Measurements from ENCODE around the gene YOD1. TPM values are rescaled to one million over a fixed set of nuclear protein-coding genes. Genes with fewer than 3 reads are reported as not detected.

YOD1 gene
- total and polyA plus RNA-seq, 10 of the 15 experiments (the other 5 are each of a cell fraction or from before 2014, with no cell fraction given): 2.1 to 7.9 (median 5.0) TPM

DNA sequence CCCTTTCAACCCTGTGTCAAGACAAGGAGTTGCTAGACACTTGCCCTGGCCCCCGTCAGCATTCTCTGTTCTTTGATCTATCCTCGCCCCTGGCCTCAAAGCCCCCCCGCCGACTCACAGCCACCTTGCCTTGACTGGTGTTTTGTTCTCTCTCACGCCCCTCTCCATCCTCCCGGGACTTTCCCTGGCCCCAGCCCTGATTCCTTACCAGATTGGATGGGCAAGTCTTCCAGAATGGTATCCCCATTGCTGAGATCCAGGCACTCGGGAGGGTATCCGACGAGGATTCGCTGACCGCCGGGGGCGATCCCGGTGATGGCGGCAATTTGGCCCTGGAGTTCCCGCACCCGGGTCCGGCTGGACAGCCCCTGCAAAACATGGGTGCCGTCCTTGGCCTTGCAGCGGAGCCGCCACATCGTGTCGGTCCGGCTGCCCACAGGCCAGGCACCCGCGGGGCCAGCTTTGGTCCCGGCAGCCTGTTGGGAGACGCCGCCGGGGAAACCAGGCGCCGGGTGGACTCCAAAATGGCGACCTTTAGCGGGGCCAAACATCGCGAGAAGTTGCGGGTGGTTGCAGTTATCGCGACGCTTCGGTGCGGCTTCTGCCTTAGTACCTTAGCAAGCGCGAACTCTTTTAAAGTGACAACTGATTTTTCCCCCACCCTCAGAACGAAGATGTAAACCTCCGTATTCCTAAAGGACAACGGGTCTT lies 373 bp downstream of the YOD1 start (continued):
- TF ChIP-seq ZBTB40 (IDR thresholded peaks at IDR 0.05; ENCODE audit: borderline replicate concordance) (no peak; the same call in 1 of the 2 replicates), GABPA (IDR thresholded peaks at IDR 0.05; ENCODE audit: low read depth) (no peak), HCFC1 (IDR thresholded peaks at IDR 0.05; ENCODE audit: low read length) (no peak; the same call in 1 of the 2 replicates), HSF1 (IDR thresholded peaks at IDR 0.05; ENCODE audit: low read depth, low read length) (no peak), CBX3 (IDR thresholded peaks at IDR 0.05; ENCODE audit: borderline replicate concordance, low read depth) (no peak), ZBED1 (IDR thresholded peaks at IDR 0.05; ENCODE audit: borderline replicate concordance) (no peak; the same call in 1 of the 2 replicates), SKIL (IDR thresholded peaks at IDR 0.05; ENCODE audit: low read depth, poor library complexity, severe bottlenecking) (no peak), BACH1 (IDR thresholded peaks at IDR 0.05; ENCODE audit: borderline replicate concordance) (peak; percentile 61; the same call in 1 of the 2 replicates), MEF2A (IDR thresholded peaks at IDR 0.05; ENCODE audit: insufficient read depth, low read depth, low read length) (no peak), SMAD5 (IDR thresholded peaks at IDR 0.05; ENCODE audit: low read depth) (no peak), ZNF274 (IDR thresholded peaks at IDR 0.05; ENCODE audit: insufficient read depth, insufficient read length) (no peak), YBX1 (IDR thresholded peaks at IDR 0.05) (no peak), STAT3 (IDR thresholded peaks at IDR 0.05; ENCODE audit: low read depth, low read length) (no peak), FOXK2 (IDR thresholded peaks at IDR 0.05) (no peak), SUPT20H (IDR thresholded peaks at IDR 0.05; ENCODE audit: borderline replicate concordance, control insufficient read depth, low read depth, low read length) (no peak), IKZF2 (IDR thresholded peaks at IDR 0.05) (no peak), ZNF592 (IDR thresholded peaks at IDR 0.05) (no peak), JUNB (IDR thresholded peaks at IDR 0.05) (no peak)
